ENCODE measurements around the gene MUC2. TPM values are rescaled to one million over a fixed set of nuclear protein-coding genes. Genes with fewer than 3 reads are reported as not detected.
A peak's percentile ranks its signal among the peaks of the same experiment; 100 is the strongest.

MUC2 gene
- total RNA-seq, 1 donor from 2014 or later, result not detected

- ATAC-seq (no peak), DNase-seq (peak; percentile 18)
- intact Hi-C loops (cut with micrococcal nuclease), result no loop called here
These were observed 26.0 kb downstream of the MUC2 start for GRCh38 chr11:1100417-1101245.

DNA sequence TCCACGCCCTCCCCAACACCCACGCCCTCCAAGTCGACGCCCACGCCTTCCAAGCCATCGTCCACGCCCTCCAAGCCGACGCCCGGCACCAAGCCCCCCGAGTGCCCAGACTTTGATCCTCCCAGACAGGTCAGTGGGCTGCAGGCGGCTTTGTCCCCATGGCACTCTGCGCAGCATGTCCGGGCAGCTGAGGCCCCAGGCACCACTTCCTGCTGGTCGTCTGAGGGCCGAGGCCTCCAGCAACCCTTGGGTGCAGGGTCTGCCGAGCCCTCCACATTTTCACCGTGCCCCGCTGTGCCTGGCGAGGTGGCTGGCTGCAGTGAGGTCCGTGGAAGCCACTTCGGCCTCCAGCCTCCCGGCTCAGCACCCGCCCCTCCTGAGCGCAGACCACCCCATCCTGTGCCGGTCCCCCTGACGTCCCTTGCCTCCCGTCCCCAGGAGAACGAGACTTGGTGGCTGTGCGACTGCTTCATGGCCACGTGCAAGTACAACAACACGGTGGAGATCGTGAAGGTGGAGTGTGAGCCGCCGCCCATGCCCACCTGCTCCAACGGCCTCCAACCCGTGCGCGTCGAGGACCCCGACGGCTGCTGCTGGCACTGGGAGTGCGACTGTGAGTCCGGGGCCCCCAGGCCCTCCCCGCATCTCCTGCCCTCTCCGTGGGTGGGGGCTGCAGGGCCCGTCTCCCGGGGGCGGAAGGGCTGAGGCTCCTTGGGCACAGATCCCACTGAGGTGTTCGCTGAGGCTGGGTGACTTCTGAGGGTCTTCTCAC lies 26.8 kb downstream of the MUC2 start:
- intact Hi-C loops (cut with micrococcal nuclease), result no loop called here
- ATAC-seq, result no peak
- peak; percentile 17 for DNase-seq

GRCh38 chr11:1102221-1102971 lies 27.7 kb downstream of the MUC2 start:
- intact Hi-C loops (cut with micrococcal nuclease), result no loop called here
- peak; percentile 17 for DNase-seq
- no peak for ATAC-seq

DNA sequence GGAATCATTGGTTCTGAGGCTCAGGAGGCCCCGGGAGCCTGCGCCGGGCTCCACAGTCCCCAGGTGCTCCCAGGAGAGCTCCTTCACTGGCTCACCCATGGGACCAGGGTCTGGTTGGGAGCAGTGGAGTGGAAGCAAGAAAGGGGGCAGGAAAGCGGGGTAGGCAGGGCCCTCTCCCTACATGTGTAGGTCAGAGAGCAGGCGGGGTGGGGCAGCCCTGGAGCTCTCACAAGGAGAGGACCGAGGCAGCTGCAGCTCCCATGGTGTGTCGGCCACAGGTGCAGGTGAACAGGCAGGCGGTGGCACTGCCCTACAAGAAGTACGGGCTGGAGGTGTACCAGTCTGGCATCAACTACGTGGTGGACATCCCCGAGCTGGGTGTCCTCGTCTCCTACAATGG lies 28.3 kb downstream of the MUC2 start:
- intact Hi-C loops (cut with micrococcal nuclease), result no loop called here
- DNase-seq (peak; percentile 23), ATAC-seq (no peak)

DNA sequence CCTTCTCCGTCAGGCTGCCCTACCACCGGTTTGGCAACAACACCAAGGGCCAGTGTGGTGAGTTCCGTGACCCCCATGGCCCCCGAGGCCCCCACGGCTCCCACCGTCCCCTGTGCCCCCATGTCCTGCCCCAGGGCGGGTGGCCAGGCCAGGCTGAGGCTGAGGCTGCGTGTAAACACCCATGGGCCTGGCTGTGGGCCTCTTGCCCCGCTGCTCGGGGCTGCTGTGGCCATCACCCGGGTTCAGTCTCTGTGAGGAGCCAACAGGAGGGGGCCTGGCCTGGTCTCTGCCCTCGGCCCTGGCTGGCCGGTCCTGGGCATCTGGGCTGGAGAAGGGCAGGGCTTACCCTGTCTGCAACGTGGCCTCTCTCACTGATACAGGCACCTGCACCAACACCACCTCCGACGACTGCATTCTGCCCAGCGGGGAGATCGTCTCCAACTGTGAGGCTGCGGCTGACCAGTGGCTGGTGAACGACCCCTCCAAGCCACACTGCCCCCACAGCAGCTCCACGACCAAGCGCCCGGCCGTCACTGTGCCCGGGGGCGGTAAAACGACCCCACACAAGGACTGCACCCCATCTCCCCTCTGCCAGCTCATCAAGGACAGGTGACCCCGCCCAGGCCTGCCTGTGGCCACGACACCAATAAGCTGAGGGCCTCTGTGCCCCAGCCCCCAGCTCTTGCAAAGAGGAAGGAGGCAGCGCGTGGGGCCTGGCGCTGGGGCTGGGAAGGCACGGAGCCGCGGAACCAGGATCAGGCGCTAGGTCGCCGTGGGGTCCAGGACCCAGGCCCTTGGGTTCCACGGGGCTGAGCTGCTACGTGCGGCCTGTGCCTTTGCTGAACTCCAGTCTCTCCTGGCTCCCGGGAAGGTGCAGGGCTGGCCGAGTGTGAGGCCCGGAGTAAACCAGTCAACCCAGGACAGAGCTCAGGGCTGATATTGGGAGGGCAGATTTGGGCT lies 29.0 kb downstream of the MUC2 start:
- DNase-seq (peak; percentile 10), ATAC-seq (no peak)
- intact Hi-C loops (cut with micrococcal nuclease), result no loop called here

DNA sequence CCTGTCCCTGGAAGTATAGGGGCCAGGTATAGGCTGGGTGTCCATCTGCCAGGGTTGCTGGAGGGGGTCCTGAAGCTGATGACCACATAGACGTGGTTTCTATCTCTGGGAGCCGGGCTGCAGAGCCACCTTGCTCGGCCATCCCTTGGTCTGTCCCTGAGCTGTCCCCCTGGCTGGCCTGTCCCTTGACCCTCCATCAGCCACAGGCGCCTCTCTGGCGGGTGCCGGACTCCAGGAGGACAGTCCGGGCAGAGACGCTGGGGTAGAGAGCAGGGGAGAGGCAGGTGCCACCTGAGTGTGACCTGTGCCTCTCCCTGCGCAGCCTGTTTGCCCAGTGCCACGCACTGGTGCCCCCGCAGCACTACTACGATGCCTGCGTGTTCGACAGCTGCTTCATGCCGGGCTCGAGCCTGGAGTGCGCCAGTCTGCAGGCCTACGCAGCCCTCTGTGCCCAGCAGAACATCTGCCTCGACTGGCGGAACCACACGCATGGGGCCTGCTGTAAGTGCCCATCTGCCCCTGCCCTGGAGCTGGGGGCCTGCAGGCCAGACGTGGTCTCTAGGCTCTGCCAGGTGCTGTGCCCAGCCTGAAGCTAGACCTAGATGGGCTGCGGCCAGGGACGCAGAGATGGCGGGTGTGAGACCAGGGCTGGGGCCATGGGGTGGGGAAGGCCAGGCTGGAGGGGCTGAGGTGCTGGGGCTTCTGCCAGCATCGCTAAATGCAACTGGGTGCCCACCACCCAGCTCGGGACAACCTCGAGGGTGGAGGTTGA lies 29.9 kb downstream of the MUC2 start:
- DNase-seq, result no peak

DNA sequence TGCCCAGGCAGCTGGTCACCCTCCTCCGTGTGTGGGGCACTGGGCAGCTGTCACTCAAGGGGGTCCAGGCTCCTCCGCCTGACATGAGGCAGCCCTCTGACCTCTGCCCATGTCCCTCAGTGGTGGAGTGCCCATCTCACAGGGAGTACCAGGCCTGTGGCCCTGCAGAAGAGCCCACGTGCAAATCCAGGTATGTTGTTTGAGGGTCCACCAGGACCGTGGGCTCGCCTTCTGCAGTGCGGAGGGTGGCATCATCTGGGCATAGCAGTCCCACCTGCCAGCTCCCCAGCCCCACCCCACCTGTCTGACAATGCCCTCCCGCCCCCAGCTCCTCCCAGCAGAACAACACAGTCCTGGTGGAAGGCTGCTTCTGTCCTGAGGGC lies 30.5 kb downstream of the MUC2 start:
- intact Hi-C loops (cut with micrococcal nuclease), result no loop called here
- ATAC-seq, result no peak
- DNase-seq, result no peak

More for the DNA sequence above, 29.9 kb downstream of the MUC2 start:
- ATAC-seq, result no peak
- intact Hi-C loops (cut with micrococcal nuclease), result no loop called here

DNA sequence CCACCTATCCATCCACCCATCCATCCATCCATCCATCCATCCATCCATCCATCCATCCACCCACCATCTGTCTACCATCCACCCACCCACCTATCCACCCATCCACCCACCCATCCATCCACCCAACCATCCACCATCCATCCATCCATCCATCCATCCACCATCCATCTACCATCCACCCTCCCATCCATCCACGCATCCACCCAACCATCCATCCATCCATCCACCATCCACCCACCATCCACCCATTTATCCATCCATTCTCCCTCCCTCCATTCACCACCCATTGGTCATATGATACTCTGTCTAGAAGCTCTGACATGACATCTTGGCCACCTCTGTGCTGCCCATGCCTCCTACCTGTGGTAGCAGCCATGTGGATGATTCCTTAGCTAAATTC lies 31.7 kb downstream of the MUC2 start:
- DNase-seq, result no peak
- intact Hi-C loops (cut with micrococcal nuclease), result no loop called here
- no peak for ATAC-seq

GRCh38 chr11:1107316-1108245 lies 32.9 kb downstream of the MUC2 start:
- ATAC-seq (no peak), DNase-seq (no peak)
- intact Hi-C loops (cut with micrococcal nuclease), result no loop called here

- no peak for ATAC-seq
- no peak for DNase-seq
- intact Hi-C loops (cut with micrococcal nuclease), result no loop called here
These were observed 33.7 kb downstream of the MUC2 start for GRCh38 chr11:1108246-1108900.

GRCh38 chr11:1109101-1109917 lies 34.6 kb downstream of the MUC2 start:
- intact Hi-C loops (cut with micrococcal nuclease), result no loop called here
- DNase-seq (no peak), ATAC-seq (no peak)

DNA sequence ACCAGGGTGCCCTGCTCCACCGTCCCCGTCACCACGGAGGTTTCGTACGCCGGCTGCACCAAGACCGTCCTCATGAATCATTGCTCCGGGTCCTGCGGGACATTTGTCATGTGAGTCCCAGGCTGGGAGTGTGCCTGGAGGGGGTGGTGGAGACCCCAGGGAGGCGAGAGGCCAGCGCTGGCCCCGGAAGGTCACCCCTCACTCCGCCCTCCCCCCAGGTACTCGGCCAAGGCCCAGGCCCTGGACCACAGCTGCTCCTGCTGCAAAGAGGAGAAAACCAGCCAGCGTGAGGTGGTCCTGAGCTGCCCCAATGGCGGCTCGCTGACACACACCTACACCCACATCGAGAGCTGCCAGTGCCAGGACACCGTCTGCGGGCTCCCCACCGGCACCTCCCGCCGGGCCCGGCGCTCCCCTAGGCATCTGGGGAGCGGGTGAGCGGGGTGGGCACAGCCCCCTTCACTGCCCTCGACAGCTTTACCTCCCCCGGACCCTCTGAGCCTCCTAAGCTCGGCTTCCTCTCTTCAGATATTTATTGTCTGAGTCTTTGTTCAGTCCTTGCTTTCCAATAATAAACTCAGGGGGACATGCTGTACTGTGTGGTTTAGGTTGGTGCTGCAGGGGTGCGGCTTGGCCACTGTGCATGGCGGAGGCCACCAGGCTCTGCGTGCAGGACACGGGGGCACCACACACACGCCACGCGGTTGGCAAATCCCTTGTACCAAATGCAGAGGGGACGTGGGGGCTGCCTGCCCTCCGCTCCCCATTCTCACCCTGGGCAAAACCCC lies 35.4 kb downstream of the MUC2 start:
- DNase-seq, result peak; percentile 26
- intact Hi-C loops (cut with micrococcal nuclease), result no loop called here
- no peak for ATAC-seq

- no peak for ATAC-seq
- intact Hi-C loops (cut with micrococcal nuclease), result no loop called here
- DNase-seq, result peak; percentile 12
These were observed 37.0 kb downstream of the MUC2 start for GRCh38 chr11:1111545-1112212.
